ENCODE data around the gene CORO2B. TPM values are rescaled to one million over a fixed set of nuclear protein-coding genes. Genes with fewer than 3 reads are reported as not detected.

Gene CORO2B
- polyA plus RNA-seq, 3 donors = 24.9 to 26.8 (median 26.6) TPM

- no peak for DNase-seq
Measured at GRCh38 chr15:68625853-68626252, 47.1 kb downstream of the CORO2B start.

GRCh38 chr15:68626283-68626682, 47.5 kb downstream of the CORO2B start:
- DNase-seq = no peak

- DNase-seq = no peak
Measured at GRCh38 chr15:68626739-68627138, 47.9 kb downstream of the CORO2B start.

GRCh38 chr15:68627476-68627875, 48.7 kb downstream of the CORO2B start:
- no peak for DNase-seq

GRCh38 chr15:68627995-68628394, 49.2 kb downstream of the CORO2B start:
- no peak for DNase-seq

- DNase-seq = no peak
Measured at GRCh38 chr15:68629519-68630210, 50.9 kb downstream of the CORO2B start.

- DNase-seq = no peak
Measured at GRCh38 chr15:68630211-68630555, 51.4 kb downstream of the CORO2B start.

GRCh38 chr15:68630836-68631235, 52.0 kb downstream of the CORO2B start:
- no peak for DNase-seq

GRCh38 chr15:68631601-68632051, 52.8 kb downstream of the CORO2B start:
- DNase-seq = no peak

GRCh38 chr15:68632101-68632500, 53.3 kb downstream of the CORO2B start:
- DNase-seq = no peak

GRCh38 chr15:68633231-68634121, 54.7 kb downstream of the CORO2B start:
- no peak for DNase-seq

- DNase-seq = no peak
Measured at GRCh38 chr15:68634122-68634482, 55.3 kb downstream of the CORO2B start.

- no peak for DNase-seq
Measured at GRCh38 chr15:68634531-68634930, 55.7 kb downstream of the CORO2B start.

- DNase-seq = no peak
Measured at GRCh38 chr15:68635141-68635540, 56.3 kb downstream of the CORO2B start.

GRCh38 chr15:68636256-68636655, 57.5 kb downstream of the CORO2B start:
- no peak for DNase-seq

GRCh38 chr15:68637767-68638404, 59.1 kb downstream of the CORO2B start:
- DNase-seq = no peak

- DNase-seq = no peak
Measured at GRCh38 chr15:68638953-68639515, 60.2 kb downstream of the CORO2B start.

GRCh38 chr15:68639926-68640600, 61.3 kb downstream of the CORO2B start:
- no peak for DNase-seq

GRCh38 chr15:68640791-68641331, 62.1 kb downstream of the CORO2B start:
- DNase-seq = no peak

- DNase-seq = no peak
Measured at GRCh38 chr15:68641376-68641775, 62.6 kb downstream of the CORO2B start.

- no peak for DNase-seq
Measured at GRCh38 chr15:68642491-68642845, 63.7 kb downstream of the CORO2B start.
